Lower leg skin (tissue), 4 donors: ENCODE measurements around the gene GOLGA3. TPM values are rescaled to one million over a fixed set of nuclear protein-coding genes. Genes with fewer than 3 reads are reported as not detected.
"Not testable (repeated sequence)": the region's sequence is repeated elsewhere in the genome, so short reads cannot be mapped to it uniquely, and the experiment has no call there.

ENCODE experiments used
- DNase-seq, 2 donors: peaks; one replicate each; pipeline ENCODE4 v3.0.0-alpha.2; 2019; ENCODE audit warnings: low spot score in 2 of 2
- H3K4me3 ChIP-seq: fragments of 200-600 bp; sonication (generic); 2 replicates; pipeline ENCODE4 v1.5.1; 2017; ENCODE audit warnings: mild to moderate bottlenecking, low read depth; ENCODE audit not compliant: poor library complexity, severe bottlenecking
- POLR2A ChIP-seq, 2 donors: fragments of 450-650 bp; IDR thresholded peaks; one replicate each; pipeline ENCODE4 v1.6.1; 2016 to 2017; ENCODE audit warnings: antibody characterized with exemption in 2 of 2, mild to moderate bottlenecking in 1 of 2, moderate library complexity in 1 of 2
- WGBS, 2 donors: methylation state at CpG; one replicate each; pipeline ENCODE4 v1.1.5; 2018; 5-methylcytosine and 5-hydroxymethylcytosine counted together
- intact Hi-C: fragments of 100-400 bp; cut with DNase I; formaldehyde crosslinking; loops from one replicate; pipeline ENCODE4 v1.15.0; 2023; ENCODE audit warnings: low total_unique reads
- total RNA-seq, 4 donors: library from RNA; depleted of rRNA; stranded (reverse); fragments of >200 nt; gene quantifications; one replicate each; pipeline ENCODE4 v1.1.0, GENCODE V29; 2016
- TF ChIP-seq, protein P1 (sequence below), 3 donors: fragments of 450-650 bp; IDR thresholded peaks; one replicate each; pipeline ENCODE4 v1.5.1; 2016; ENCODE audit warnings: antibody characterized with exemption in 3 of 3, mild to moderate bottlenecking in 3 of 3, moderate library complexity in 2 of 3

GOLGA3 gene
- total RNA-seq, 4 donors from 2014 or later, result 44.5 to 81.0 (median 74.7) TPM

DNA sequence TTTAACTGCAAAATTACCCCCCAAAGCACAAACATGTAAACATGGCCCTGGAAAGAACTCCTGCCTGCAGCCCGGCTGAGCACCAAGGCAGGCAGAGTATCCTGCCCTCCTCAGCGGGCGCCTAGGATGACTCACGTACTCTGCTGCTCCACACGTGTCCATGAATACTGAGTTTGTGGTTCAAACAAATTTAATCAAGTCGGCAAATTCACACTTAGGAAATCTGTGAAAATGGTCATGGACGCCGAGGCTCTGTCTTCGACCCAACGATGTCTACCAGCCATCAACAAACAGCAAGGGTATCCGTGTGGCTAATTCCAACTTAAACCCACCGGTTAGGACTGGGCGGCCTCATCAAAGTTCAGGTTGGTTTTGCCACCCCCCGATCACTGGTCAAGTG lies 25.5 kb downstream of the GOLGA3 start:
- H3K4me3 ChIP-seq, result no peak overlapping the region
- no peak for DNase-seq
- WGBS, 2 donors, result 92 to 97% methylated on average over 14 of the region's 14 CpGs
- no peak for TF ChIP-seq POLR2A (IDR thresholded peaks at IDR 0.05)
- TF ChIP-seq, protein P1, sequence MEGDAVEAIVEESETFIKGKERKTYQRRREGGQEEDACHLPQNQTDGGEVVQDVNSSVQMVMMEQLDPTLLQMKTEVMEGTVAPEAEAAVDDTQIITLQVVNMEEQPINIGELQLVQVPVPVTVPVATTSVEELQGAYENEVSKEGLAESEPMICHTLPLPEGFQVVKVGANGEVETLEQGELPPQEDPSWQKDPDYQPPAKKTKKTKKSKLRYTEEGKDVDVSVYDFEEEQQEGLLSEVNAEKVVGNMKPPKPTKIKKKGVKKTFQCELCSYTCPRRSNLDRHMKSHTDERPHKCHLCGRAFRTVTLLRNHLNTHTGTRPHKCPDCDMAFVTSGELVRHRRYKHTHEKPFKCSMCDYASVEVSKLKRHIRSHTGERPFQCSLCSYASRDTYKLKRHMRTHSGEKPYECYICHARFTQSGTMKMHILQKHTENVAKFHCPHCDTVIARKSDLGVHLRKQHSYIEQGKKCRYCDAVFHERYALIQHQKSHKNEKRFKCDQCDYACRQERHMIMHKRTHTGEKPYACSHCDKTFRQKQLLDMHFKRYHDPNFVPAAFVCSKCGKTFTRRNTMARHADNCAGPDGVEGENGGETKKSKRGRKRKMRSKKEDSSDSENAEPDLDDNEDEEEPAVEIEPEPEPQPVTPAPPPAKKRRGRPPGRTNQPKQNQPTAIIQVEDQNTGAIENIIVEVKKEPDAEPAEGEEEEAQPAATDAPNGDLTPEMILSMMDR (IDR thresholded peaks at IDR 0.05), result no peak
- intact Hi-C loops, result no loop called here

DNA sequence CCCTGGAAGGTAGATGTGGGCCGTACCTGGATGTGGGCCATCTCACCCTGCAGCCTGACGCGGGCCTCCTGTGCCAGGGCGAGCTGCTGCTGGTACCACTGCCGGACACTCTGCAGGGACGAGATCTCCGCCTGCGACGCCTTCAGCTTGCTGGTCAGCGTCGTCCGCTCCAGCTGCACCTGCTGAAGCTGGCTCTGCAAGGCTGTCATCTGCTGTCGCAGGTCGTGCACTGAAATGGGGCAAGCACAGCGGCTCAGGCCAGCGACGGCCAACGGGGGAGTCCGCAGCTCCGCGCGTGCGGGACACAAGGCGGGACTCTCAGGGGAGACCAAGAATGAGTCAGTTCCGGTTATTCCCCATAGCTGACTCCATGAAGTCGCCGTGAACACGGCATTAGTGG lies 26.9 kb downstream of the GOLGA3 start:
- H3K4me3 ChIP-seq, result no peak overlapping the region
- TF ChIP-seq, protein P1 (IDR thresholded peaks at IDR 0.05), result no peak
- TF ChIP-seq POLR2A (IDR thresholded peaks at IDR 0.05), result no peak
- DNase-seq, result no peak
- WGBS, 2 donors, result 93 to 95% methylated on average over 28 of the region's 28 CpGs
- intact Hi-C loops, result no loop called here

DNA sequence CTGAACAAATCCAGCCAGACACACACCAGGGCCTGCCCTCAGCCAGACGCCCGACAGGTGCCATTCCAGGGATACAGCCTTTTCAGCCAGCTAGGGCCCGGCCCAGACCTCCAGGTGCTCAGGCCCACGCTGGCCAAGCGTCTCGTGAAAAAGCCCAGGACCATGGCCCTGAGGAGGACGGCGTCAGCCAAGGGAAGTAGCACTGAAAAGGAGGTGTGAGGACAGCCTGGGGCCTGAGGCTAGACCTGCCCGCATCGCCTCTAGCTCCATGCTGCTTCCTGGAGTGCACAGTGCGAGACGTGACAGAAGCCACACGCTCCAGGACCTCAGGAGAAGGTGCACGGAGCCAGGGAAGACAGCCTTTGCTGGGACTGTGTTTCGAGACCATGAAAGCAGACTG lies 29.8 kb downstream of the GOLGA3 start:
- H3K4me3 ChIP-seq, result no peak overlapping the region
- intact Hi-C loops, result no loop called here
- DNase-seq, result no peak
- TF ChIP-seq, protein P1 (IDR thresholded peaks at IDR 0.05), result no peak
- no peak for TF ChIP-seq POLR2A (IDR thresholded peaks at IDR 0.05)
- WGBS, 2 donors, result 92 to 95% methylated on average over 15 of the region's 15 CpGs

DNA sequence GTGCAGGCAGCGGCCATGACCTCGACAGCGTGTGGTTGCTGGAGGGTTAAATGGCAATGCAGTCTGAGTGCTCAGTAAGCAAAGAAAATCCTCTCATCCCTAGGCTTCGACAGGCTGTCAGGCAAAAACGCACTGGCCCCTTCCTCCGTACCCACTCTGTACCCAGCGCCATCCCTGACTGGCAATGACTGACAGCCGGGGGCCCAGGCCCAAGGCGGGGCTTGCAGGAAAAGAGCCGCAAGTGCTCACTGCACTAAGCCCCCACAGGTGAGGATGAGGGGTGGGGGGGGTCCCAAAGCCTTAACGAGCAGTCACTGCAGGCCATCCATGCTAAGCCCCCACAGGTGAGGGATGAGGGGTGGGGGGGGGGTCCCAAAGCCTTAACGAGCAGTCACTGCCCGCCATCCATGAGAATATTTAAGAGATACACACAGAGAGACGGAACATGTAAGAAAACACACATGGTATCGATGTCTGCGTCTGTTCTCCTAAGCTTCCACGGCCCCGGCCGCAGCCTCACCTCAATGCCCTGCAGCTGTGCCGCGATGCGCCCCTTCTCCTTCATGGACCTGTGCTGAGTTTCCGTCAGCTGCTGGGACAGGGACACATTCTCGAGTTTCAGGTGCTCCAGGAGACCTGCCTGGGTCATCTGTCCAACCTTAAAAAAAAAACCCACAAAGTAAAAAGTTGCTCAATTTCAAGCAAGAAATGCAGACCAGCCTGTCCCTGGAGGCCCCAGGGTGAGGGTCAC lies 30.7 kb downstream of the GOLGA3 start:
- TF ChIP-seq, protein P1 (IDR thresholded peaks at IDR 0.05), result no peak
- no peak for TF ChIP-seq POLR2A (IDR thresholded peaks at IDR 0.05)
- intact Hi-C loops, result no loop called here
- 90 to 92% methylated on average over 23 to 24 of the region's 24 CpGs for WGBS, 2 donors
- no peak overlapping the region for H3K4me3 ChIP-seq
- no peak for DNase-seq

DNA sequence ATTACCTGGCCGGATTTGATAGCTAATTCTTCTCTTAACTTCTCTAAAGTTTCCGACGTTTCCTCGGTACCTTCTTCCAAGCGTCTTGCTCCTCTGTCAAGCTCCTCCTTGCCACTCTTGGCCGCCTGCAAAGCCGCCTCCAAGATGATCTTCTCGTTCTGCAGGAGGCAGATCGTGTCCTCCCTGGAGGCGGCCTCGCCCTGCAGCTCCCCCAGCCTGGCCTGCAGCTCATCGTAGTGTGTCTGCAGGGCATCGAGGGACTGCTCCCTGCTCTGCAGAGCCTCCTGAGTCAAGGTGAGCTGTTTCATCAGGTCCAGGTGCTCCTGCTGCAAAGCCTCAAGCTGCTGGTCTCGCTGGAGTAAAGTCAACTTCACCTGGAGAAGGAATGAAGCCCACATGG lies 32.8 kb downstream of the GOLGA3 start:
- no peak for TF ChIP-seq POLR2A (IDR thresholded peaks at IDR 0.05)
- TF ChIP-seq, protein P1 (IDR thresholded peaks at IDR 0.05), result no peak
- H3K4me3 ChIP-seq, result no peak overlapping the region
- 91 to 93% methylated on average over 14 of the region's 14 CpGs for WGBS, 2 donors
- DNase-seq, result no peak
- intact Hi-C loops, result no loop called here

DNA sequence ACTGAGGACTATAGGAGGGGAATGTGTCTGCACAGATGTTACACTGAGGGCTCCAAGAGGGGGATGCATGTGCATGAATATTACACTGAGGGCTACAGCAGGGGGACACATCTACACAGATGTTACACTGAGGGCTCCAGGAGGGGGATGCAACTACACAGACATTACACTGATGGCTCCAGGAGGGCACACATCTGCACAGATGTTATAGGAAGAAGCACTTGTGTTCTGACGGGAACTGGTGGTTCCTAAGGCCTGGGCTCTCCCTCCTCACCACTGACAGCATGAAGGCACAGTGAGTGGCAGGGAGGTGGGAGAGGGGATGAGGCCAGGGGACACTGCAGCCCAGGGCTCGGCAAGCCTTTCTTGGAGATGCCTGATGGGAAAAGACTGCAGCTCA lies 36.7 kb downstream of the GOLGA3 start:
- intact Hi-C loops, result not testable (repeated sequence)

More for the DNA sequence above, 36.7 kb downstream of the GOLGA3 start:
- WGBS, 2 donors, result 91 to 94% methylated on average over 2 of the region's 2 CpGs
- not testable (repeated sequence) for DNase-seq, H3K4me3 ChIP-seq
